Testis (tissue), 3 donors: ENCODE data around the gene GNA12. TPM values are rescaled to one million over a fixed set of nuclear protein-coding genes. Genes with fewer than 3 reads are reported as not detected.

Experiments used
- DNase-seq: peaks from one replicate; pipeline ENCODE4 v3.0.0-alpha.2; 2019
- H3K27ac ChIP-seq, 2 donors: fragments of 200-600 bp; sonication (generic); one replicate each; pipeline ENCODE4 v1.5.1; 2019
- H3K27me3 ChIP-seq: fragments of 200-600 bp; sonication (generic); one replicate; pipeline ENCODE4 v1.5.1; 2019
- H3K36me3 ChIP-seq: fragments of 200-600 bp; sonication (generic); one replicate; pipeline ENCODE4 v1.5.1; 2017; ENCODE audit warnings: low read depth; ENCODE audit errors: missing control alignments
- H3K4me1 ChIP-seq: fragments of 200-600 bp; sonication (generic); one replicate; pipeline ENCODE4 v1.5.1; 2019
- H3K4me3 ChIP-seq, 2 donors: fragments of 200-600 bp; sonication (generic); one replicate each; pipeline ENCODE4 v1.5.1; 2017 to 2019
- H3K9me3 ChIP-seq: fragments of 200-600 bp; sonication (generic); one replicate; pipeline ENCODE4 v1.5.1; 2017
- POLR2A ChIP-seq: fragments of 450-650 bp; IDR thresholded peaks from one replicate; pipeline ENCODE4 v1.6.1; 2017; ENCODE audit warnings: antibody characterized with exemption, mild to moderate bottlenecking, moderate library complexity
- WGBS, 2 donors: methylation state at CpG; one replicate each; pipeline ENCODE4 v1.1.5; 2018; 5-methylcytosine and 5-hydroxymethylcytosine counted together
- intact Hi-C: fragments of 100-400 bp; cut with DNase I; formaldehyde crosslinking; loops from one replicate; pipeline ENCODE4 v1.15.1; 2023; ENCODE audit warnings: low total_unique reads
- polyA plus RNA-seq: library from polyadenylated mRNA; stranded (reverse); fragments of 350-450 nt; fragmentation: Illumina TruSeq; extraction: RNeasy Lipid Tissue Mini Kit (QIAGEN cat#74804); gene quantifications from one replicate; pipeline ENCODE4 v1.2.3, GENCODE V29; 2014; ENCODE audit warnings: low read depth, low replicate concordance; ENCODE audit not compliant: insufficient read depth
- total RNA-seq, 2 donors: library from RNA; depleted of rRNA; stranded (reverse); fragments of >200 nt; gene quantifications; one replicate each; pipeline ENCODE4 v1.2.3, GENCODE V29; 2016
- TF ChIP-seq, protein P1 (sequence below), 3 experiments: fragments of 450-650 bp in 2 of 3; fragments of 200-600 bp in 1 of 3; sonication (generic) in 1 of 3; IDR thresholded peaks; one replicate each; pipeline ENCODE4 v1.5.1; 2016 to 2019; ENCODE audit warnings: antibody characterized with exemption in 3 of 3, mild to moderate bottlenecking in 2 of 3, moderate library complexity in 1 of 3

Gene GNA12
- total and polyA plus RNA-seq, 3 donors from 2014 or later = 50.0 to 69.6 (median 53.2) TPM

DNA sequence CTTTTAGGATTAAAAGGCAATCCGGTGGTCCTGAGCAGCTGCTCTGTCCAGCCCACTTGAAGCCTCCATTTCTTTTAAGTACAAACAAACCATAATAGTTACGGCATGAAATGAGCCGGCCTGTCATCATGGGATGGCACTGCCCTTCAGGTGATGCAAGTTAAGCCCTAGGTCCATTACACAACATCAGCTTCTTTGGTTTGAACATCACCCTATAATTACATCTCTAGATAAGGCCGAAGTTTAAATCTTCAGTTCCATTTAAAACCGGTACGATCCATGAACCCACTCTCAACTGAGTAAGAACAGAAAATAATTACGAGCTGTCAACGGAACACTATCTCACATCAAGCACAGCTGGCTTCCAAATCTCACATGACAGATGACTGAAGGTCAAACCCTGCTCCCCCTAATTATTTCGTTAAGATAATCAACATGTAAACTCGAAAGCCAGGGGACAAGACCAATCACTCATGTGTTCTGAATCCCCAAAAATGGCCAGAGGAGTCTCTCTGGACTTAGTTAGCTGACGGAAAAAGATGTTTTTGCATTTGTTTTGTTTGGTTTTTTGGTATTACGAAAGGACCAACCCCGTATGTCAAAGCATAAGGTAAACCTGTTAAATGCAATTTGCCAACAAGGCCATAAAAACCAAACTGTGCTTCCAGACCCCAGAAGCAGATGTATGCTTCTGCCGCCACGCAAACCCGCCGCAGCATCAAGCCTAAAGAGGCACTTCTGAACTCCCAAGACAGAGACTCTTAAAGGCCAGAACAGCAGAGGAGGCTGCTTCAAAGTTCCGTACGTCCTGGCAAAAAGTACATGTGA lies 10.8 kb downstream of the GNA12 start:
- no peak overlapping the region for H3K4me3 ChIP-seq
- no peak for DNase-seq
- H3K4me1 ChIP-seq = no peaks in the 10 kb centered on the region
- H3K9me3 ChIP-seq = no peaks in the 10 kb centered on the region
- H3K27ac ChIP-seq = no peak overlapping the region
- H3K27me3 ChIP-seq = no peaks in the 10 kb centered on the region
- intact Hi-C loops = no loop called here
- H3K36me3 ChIP-seq = no peaks in the 10 kb centered on the region
- TF ChIP-seq, protein P1, sequence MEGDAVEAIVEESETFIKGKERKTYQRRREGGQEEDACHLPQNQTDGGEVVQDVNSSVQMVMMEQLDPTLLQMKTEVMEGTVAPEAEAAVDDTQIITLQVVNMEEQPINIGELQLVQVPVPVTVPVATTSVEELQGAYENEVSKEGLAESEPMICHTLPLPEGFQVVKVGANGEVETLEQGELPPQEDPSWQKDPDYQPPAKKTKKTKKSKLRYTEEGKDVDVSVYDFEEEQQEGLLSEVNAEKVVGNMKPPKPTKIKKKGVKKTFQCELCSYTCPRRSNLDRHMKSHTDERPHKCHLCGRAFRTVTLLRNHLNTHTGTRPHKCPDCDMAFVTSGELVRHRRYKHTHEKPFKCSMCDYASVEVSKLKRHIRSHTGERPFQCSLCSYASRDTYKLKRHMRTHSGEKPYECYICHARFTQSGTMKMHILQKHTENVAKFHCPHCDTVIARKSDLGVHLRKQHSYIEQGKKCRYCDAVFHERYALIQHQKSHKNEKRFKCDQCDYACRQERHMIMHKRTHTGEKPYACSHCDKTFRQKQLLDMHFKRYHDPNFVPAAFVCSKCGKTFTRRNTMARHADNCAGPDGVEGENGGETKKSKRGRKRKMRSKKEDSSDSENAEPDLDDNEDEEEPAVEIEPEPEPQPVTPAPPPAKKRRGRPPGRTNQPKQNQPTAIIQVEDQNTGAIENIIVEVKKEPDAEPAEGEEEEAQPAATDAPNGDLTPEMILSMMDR (IDR thresholded peaks at IDR 0.05) = no peak
- TF ChIP-seq POLR2A = no peak
- WGBS, 2 donors = 87 to 91% methylated on average over 19 of the region's 19 CpGs

DNA sequence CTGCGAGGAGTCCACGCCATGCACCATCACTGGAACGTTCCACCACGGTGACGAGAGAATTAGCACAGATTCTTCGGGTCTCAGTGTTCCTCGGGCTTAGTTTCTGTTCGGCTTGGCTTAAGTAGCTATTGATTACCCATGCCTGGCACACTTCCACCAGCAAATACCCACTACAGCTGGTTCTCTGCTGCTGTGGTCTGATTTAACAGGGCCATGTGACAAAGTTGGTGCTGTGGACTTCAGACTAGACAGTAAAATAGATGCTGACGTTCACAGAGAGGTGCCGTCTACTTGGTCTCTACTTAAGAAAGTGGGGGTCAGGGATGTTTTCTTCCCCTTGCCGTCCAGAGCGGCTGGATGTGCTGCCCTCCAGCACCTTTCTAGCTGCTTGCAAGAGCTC lies 11.6 kb downstream of the GNA12 start:
- Histone ChIP-seq H3K27ac (no peak overlapping the region), H3K27me3 (no peaks in the 10 kb centered on the region), H3K4me1 (no peaks in the 10 kb centered on the region), H3K4me3 (no peak overlapping the region), H3K36me3 (no peaks in the 10 kb centered on the region), H3K9me3 (no peaks in the 10 kb centered on the region)
- WGBS, 2 donors = 97 to 98% methylated on average over 12 of the region's 12 CpGs
- no peak for DNase-seq
- TF ChIP-seq POLR2A = no peak
- TF ChIP-seq, protein P1 (IDR thresholded peaks at IDR 0.05) = no peak
- intact Hi-C loops = no loop called here

DNA sequence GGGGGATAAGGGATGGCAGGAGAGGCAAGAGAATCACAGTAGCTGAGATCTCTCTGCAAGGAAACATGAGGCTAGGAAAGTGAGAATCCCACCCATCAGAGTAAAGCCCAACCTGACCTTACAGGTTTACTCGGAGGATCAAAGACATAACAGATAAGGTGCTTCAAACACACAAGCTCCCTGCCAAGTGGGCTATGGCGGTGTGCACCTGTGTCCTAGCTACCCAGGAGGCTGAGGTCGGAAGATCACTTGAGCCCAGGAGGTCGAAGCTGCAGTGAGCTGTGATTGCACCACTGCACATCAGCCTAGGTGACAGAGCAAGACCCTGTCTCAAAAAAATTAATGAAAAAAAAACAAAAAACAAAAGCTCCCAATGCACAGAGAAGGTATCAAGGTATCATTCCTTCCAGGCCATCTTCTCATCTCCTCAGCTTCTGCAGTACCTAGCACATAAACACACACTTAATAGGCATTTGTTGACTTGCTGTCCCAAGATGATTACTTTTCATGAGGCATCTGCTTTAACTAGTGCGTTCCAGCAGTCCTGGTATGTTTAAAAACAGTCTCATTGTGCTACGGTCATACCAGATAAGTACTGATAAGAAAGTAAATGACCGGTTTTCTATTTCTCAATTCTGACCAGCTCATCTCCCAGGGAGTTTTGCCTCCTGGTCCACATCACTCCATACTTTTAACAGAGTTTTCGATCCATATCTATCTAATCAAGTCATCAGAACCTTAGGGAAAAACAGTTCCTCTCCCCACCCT lies 13.3 kb downstream of the GNA12 start:
- 73 to 86% methylated on average over 8 of the region's 8 CpGs for WGBS, 2 donors
- H3K36me3 ChIP-seq = no peaks in the 10 kb centered on the region
- no peak overlapping the region for H3K4me3 ChIP-seq
- H3K27ac ChIP-seq = no peak overlapping the region
- peaks cover 3% of the 10 kb centered on the region for H3K4me1 ChIP-seq
- H3K27me3 ChIP-seq = no peaks in the 10 kb centered on the region
- DNase-seq = no peak
- no peaks in the 10 kb centered on the region for H3K9me3 ChIP-seq
- intact Hi-C loops = no loop called here
- TF ChIP-seq, protein P1 (IDR thresholded peaks at IDR 0.05) = no peak
- no peak for TF ChIP-seq POLR2A

DNA sequence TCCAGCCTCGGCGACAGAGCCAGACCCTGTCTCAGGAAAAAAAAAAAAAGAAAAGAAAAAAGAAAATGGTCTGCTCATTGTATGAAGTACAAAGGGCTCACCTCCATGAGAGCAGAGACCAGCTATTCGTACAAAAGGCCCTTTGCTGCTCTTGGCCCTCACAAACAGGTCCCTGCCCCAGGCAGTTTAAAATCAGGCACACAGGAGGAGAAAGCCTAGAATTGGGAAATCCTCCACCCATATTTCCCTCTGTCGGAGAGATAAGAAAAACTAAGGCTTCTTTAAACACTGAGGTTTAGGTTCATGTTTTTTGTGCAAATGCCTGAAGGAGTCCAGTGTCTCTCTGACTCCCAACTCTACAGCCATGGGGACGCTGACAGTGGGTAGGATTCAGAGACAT lies 15.1 kb downstream of the GNA12 start:
- TF ChIP-seq, protein P1 (IDR thresholded peaks at IDR 0.05) = no peak
- peaks cover 20% of the 10 kb centered on the region for H3K4me1 ChIP-seq
- H3K27me3 ChIP-seq = no peaks in the 10 kb centered on the region
- no peak overlapping the region for H3K27ac ChIP-seq
- no peak overlapping the region for H3K4me3 ChIP-seq
- WGBS, 2 donors = 89 to 90% methylated on average over 5 of the region's 5 CpGs
- intact Hi-C loops = no loop called here
- DNase-seq = no peak
- H3K36me3 ChIP-seq = no peaks in the 10 kb centered on the region
- H3K9me3 ChIP-seq = no peaks in the 10 kb centered on the region
